HepG2 (cell line): ENCODE measurements around the gene EHD1.

Source experiments
- AGO1 ChIP-seq: fragments of 200-400 bp; formaldehyde crosslinking; IDR thresholded peaks from 2 replicates; pipeline ENCODE4 v1.6.1; 2017; ENCODE audit warnings: mild to moderate bottlenecking, low read depth, low read length, moderate library complexity; ENCODE audit not compliant: poor library complexity, severe bottlenecking
- FOXM1 ChIP-seq: sonication (generic); formaldehyde crosslinking; IDR thresholded peaks from 2 replicates; pipeline ENCODE4 v1.5.0; 2020; ENCODE audit warnings: missing genetic modification reagents
- PAF1 ChIP-seq: IDR thresholded peaks from 2 replicates; pipeline ENCODE4 v1.6.1; 2016; ENCODE audit warnings: missing genetic modification reagents, missing compliant biosample characterization
- PHF8 ChIP-seq: sonication (generic); formaldehyde crosslinking; IDR thresholded peaks from 2 replicates; pipeline ENCODE4 v1.5.0; 2020; ENCODE audit warnings: missing genetic modification reagents
- POLR2AphosphoS5 ChIP-seq: IDR thresholded peaks from 2 replicates; pipeline ENCODE4 v1.6.1; 2012; ENCODE audit warnings: low read depth, low read length
- RBAK ChIP-seq: sonication (generic); formaldehyde crosslinking; IDR thresholded peaks from 2 replicates; pipeline ENCODE4 v1.5.1; 2020; ENCODE audit warnings: mild to moderate bottlenecking, missing genetic modification reagents
- SALL1 ChIP-seq: sonication (generic); formaldehyde crosslinking; IDR thresholded peaks from 2 replicates; pipeline ENCODE4 v1.8.0; 2022; ENCODE audit warnings: mild to moderate bottlenecking, missing genetic modification reagents
- SKI ChIP-seq: fragments of 450-650 bp; IDR thresholded peaks from one replicate; pipeline ENCODE4 v1.6.1; 2018; ENCODE audit warnings: mild to moderate bottlenecking; ENCODE audit not compliant: partially characterized antibody
- ZBTB40 ChIP-seq, 2 experiments: fragments of 450-650 bp in 1 of 2; sonication (generic) in 1 of 2; formaldehyde crosslinking in 1 of 2; IDR thresholded peaks; 2 replicates each; pipeline versions ENCODE4 v1.6.1 to v1.8.0; 2016 to 2022; ENCODE audit warnings: antibody characterized with exemption in 1 of 2, mild to moderate bottlenecking in 1 of 2, missing genetic modification reagents in 1 of 2
- ZNF17 ChIP-seq: sonication (generic); formaldehyde crosslinking; IDR thresholded peaks from 2 replicates; pipeline ENCODE4 v1.5.0; 2020; ENCODE audit warnings: mild to moderate bottlenecking, missing genetic modification reagents
- ZNF383 ChIP-seq: sonication (generic); formaldehyde crosslinking; IDR thresholded peaks from 2 replicates; pipeline ENCODE4 v1.4.0; 2020; ENCODE audit warnings: missing genetic modification reagents, mild to moderate bottlenecking, borderline replicate concordance
- ZNF792 ChIP-seq: IDR thresholded peaks from 2 replicates; pipeline ENCODE4 v1.6.1; 2016
- TF ChIP-seq, protein P1 (sequence below): IDR thresholded peaks from 2 replicates; pipeline ENCODE4 v1.6.1; 2012; ENCODE audit warnings: low read length, improper control_type of control experiment
- TF ChIP-seq, protein P2 (sequence below): sonication (generic); formaldehyde crosslinking; IDR thresholded peaks from 2 replicates; pipeline ENCODE4 v1.8.0; 2022; ENCODE audit warnings: low read depth, missing genetic modification reagents

DNA sequence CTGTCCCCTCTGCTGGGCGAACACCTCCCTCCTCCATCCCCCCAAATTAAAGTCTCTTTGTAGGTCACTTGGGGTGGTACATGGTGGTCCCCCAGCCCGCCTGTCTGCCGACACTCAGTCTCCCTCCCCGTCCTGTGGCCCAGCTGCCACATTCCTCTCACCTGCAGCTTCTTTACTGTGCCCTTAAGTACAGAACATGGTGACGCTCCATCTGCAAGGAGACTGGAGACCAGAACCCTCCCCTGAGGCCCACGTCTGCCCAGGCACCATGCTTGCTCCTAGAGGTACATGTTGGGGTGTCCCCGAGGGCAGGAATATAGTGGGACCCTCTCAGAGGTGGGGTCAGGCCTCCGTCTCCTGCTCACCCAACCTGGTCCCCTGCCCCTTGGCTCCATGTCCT, 5.6 kb upstream of the EHD1 start:
- TF ChIP-seq SKI (no peak), ZNF792 (CRISPR knock-in tag) (no peak), AGO1 (no peak), SALL1 (CRISPR knock-in tag) (no peak), PAF1 (CRISPR knock-in tag) (no peak), ZNF17 (CRISPR knock-in tag) (no peak), POLR2AphosphoS5 (no peak), PHF8 (CRISPR knock-in tag) (no peak), ZNF383 (CRISPR knock-in tag) (no peak), ZBTB40 (IDR thresholded peaks at IDR 0.05) (no peak), ZBTB40 (CRISPR knock-in tag; IDR thresholded peaks at IDR 0.05) (no peak), FOXM1 (no peak), RBAK (CRISPR knock-in tag) (no peak)
- TF ChIP-seq, protein P1, sequence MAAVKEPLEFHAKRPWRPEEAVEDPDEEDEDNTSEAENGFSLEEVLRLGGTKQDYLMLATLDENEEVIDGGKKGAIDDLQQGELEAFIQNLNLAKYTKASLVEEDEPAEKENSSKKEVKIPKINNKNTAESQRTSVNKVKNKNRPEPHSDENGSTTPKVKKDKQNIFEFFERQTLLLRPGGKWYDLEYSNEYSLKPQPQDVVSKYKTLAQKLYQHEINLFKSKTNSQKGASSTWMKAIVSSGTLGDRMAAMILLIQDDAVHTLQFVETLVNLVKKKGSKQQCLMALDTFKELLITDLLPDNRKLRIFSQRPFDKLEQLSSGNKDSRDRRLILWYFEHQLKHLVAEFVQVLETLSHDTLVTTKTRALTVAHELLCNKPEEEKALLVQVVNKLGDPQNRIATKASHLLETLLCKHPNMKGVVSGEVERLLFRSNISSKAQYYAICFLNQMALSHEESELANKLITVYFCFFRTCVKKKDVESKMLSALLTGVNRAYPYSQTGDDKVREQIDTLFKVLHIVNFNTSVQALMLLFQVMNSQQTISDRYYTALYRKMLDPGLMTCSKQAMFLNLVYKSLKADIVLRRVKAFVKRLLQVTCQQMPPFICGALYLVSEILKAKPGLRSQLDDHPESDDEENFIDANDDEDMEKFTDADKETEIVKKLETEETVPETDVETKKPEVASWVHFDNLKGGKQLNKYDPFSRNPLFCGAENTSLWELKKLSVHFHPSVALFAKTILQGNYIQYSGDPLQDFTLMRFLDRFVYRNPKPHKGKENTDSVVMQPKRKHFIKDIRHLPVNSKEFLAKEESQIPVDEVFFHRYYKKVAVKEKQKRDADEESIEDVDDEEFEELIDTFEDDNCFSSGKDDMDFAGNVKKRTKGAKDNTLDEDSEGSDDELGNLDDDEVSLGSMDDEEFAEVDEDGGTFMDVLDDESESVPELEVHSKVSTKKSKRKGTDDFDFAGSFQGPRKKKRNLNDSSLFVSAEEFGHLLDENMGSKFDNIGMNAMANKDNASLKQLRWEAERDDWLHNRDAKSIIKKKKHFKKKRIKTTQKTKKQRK, result no peak
- TF ChIP-seq, protein P2, sequence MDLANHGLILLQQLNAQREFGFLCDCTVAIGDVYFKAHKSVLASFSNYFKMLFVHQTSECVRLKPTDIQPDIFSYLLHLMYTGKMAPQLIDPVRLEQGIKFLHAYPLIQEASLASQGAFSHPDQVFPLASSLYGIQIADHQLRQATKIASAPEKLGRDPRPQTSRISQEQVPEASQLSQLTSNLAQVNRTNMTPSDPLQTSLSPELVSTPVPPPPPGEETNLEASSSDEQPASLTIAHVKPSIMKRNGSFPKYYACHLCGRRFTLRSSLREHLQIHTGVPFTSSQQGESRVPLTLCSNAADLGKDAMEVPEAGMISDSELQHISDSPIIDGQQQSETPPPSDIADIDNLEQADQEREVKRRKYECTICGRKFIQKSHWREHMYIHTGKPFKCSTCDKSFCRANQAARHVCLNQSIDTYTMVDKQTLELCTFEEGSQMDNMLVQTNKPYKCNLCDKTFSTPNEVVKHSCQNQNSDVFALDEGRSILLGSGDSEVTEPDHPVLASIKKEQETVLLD (CRISPR knock-in tag), result no peak
